Tibial nerve (tissue), 4 donors: Measurements from ENCODE around the gene OCIAD1. TPM values are rescaled to one million over a fixed set of nuclear protein-coding genes. Genes with fewer than 3 reads are reported as not detected.

Source experiments
- DNase-seq, 2 donors: peaks; one replicate each; pipeline ENCODE4 v3.0.0-alpha.2; 2019; ENCODE audit warnings: low spot score in 2 of 2
- H3K27ac ChIP-seq, 4 donors: fragments of 200-600 bp; sonication (generic) in 3 of 4; one replicate each; pipeline ENCODE4 v1.5.1; 2017 to 2019; ENCODE audit warnings: mild to moderate bottlenecking in 1 of 4
- H3K27me3 ChIP-seq, 2 donors: fragments of 200-600 bp; sonication (generic) in 1 of 2; one replicate each; pipeline versions ENCODE4 v1.5.1 to v1.6.0; 2017 to 2019
- H3K36me3 ChIP-seq, 3 donors: fragments of 200-600 bp; sonication (generic); one replicate each; pipeline ENCODE4 v1.5.1; 2018 to 2019
- H3K4me1 ChIP-seq, 4 donors: fragments of 200-600 bp; sonication (generic) in 3 of 4; one replicate each; pipeline ENCODE4 v1.5.1; 2017 to 2019
- H3K4me3 ChIP-seq, 4 donors: fragments of 200-600 bp; sonication (generic) in 3 of 4; one replicate each; pipeline ENCODE4 v1.5.1; 2017 to 2019; ENCODE audit warnings: mild to moderate bottlenecking in 1 of 4, moderate library complexity in 1 of 4
- H3K9me3 ChIP-seq, 4 donors: fragments of 200-600 bp; sonication (generic) in 3 of 4; one replicate each; pipeline ENCODE4 v1.5.1; 2017 to 2019
- EP300 ChIP-seq, 2 donors: sonication (generic); formaldehyde crosslinking; IDR thresholded peaks; one replicate each; pipeline ENCODE4 v1.6.1; 2017; ENCODE audit warnings: antibody characterized with exemption in 2 of 2, mild to moderate bottlenecking in 1 of 2
- POLR2A ChIP-seq, 2 donors: fragments of 450-650 bp; IDR thresholded peaks; one replicate each; pipeline ENCODE4 v1.6.1; 2017; ENCODE audit warnings: antibody characterized with exemption in 2 of 2, mild to moderate bottlenecking in 2 of 2, moderate library complexity in 2 of 2
- WGBS, 2 donors: methylation state at CpG; one replicate each; pipeline ENCODE4 v1.1.5; 2018; 5-methylcytosine and 5-hydroxymethylcytosine counted together
- total RNA-seq, 4 donors: library from RNA; depleted of rRNA; stranded (reverse); fragments of >200 nt; gene quantifications; one replicate each; pipeline ENCODE4 v1.1.0, GENCODE V29; 2016
- TF ChIP-seq, protein P1 (sequence below), 5 experiments: fragments of 200-600 bp in 3 of 5; fragments of 450-650 bp in 2 of 5; sonication (generic) in 3 of 5; IDR thresholded peaks; one replicate each; pipeline ENCODE4 v1.5.1; 2016 to 2019; ENCODE audit warnings: antibody characterized with exemption in 5 of 5, mild to moderate bottlenecking in 3 of 5, moderate library complexity in 2 of 5

The OCIAD1 gene
- total RNA-seq, 4 donors from 2014 or later = 85.1 to 133 (median 93.4) TPM

DNA sequence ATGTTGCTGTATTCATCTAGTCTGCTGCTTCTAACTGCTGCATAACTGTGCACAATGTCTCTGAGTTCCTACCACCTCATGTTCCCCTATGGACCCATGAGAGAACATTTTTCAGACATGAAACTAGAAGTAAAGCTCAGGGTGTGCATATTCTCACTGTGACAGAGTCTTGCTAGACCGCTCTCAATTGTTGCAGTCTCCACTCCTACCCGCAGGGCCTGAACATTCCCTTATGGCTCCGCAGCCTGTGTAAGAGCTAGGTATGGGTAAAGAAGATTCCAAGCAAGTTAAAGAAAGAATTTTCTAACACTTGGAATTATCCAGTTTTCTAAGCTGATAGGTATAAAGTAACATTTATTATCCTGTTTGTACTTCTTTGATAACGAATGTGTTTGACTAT is 70.3 kb downstream of the OCIAD1 start:
- WGBS, 2 donors = 97 to 98% methylated on average over 4 of the region's 4 CpGs
- DNase-seq = no peak
- TF ChIP-seq EP300 (IDR thresholded peaks at IDR 0.05) = no peak
- TF ChIP-seq POLR2A (IDR thresholded peaks at IDR 0.05) = no peak
- TF ChIP-seq, protein P1, sequence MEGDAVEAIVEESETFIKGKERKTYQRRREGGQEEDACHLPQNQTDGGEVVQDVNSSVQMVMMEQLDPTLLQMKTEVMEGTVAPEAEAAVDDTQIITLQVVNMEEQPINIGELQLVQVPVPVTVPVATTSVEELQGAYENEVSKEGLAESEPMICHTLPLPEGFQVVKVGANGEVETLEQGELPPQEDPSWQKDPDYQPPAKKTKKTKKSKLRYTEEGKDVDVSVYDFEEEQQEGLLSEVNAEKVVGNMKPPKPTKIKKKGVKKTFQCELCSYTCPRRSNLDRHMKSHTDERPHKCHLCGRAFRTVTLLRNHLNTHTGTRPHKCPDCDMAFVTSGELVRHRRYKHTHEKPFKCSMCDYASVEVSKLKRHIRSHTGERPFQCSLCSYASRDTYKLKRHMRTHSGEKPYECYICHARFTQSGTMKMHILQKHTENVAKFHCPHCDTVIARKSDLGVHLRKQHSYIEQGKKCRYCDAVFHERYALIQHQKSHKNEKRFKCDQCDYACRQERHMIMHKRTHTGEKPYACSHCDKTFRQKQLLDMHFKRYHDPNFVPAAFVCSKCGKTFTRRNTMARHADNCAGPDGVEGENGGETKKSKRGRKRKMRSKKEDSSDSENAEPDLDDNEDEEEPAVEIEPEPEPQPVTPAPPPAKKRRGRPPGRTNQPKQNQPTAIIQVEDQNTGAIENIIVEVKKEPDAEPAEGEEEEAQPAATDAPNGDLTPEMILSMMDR (IDR thresholded peaks at IDR 0.05) = no peak
- Histone ChIP-seq H3K27me3 (peaks cover 0 to 5% of the 10 kb centered on the region in 2 donors), H3K9me3 (no peaks in the 10 kb centered on the region), H3K27ac (no peak overlapping the region), H3K36me3 (no peaks in the 10 kb centered on the region), H3K4me1 (peaks cover 0 to 6% (median 3%) of the 10 kb centered on the region in 4 donors), H3K4me3 (no peak overlapping the region)

DNA sequence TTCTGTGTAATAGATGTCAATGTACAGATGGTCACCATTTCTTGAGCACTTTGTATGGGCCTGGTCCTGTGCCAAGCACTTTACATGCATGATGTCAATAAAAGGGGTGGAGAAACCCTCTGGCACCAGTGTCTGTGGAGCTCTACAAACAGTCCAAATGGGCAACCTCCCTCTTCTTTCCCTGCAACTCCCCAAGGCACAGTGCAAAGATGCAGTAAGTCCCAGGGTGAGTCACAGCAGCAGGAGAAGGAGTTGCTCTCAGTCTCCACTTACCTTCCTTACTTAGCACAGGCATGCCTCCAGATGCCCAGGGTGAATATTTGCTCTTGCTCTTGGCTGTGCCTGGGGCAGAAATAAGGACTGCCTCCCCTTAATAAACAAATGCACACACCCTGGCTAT is 71.4 kb downstream of the OCIAD1 start:
- H3K9me3 ChIP-seq = no peaks in the 10 kb centered on the region
- no peak for DNase-seq
- no peak overlapping the region for H3K4me3 ChIP-seq
- H3K27ac ChIP-seq = no peak overlapping the region
- H3K4me1 ChIP-seq = peaks cover 0 to 9% (median 6%) of the 10 kb centered on the region in 4 donors
- TF ChIP-seq, protein P1 (IDR thresholded peaks at IDR 0.05) = no peak
- no peak for TF ChIP-seq EP300 (IDR thresholded peaks at IDR 0.05)
- TF ChIP-seq POLR2A (IDR thresholded peaks at IDR 0.05) = no peak
- no peaks in the 10 kb centered on the region for H3K36me3 ChIP-seq
- peaks cover 0 to 8% of the 10 kb centered on the region in 2 donors for H3K27me3 ChIP-seq

- TF ChIP-seq POLR2A (IDR thresholded peaks at IDR 0.05) = no peak
- TF ChIP-seq, protein P1 (IDR thresholded peaks at IDR 0.05) = no peak
- TF ChIP-seq EP300 (IDR thresholded peaks at IDR 0.05) = no peak
- Histone ChIP-seq H3K36me3 (no peaks in the 10 kb centered on the region), H3K4me1 (peaks cover 0 to 9% (median 6%) of the 10 kb centered on the region in 4 donors), H3K27ac (no peak overlapping the region), H3K27me3 (peaks cover 0 to 8% of the 10 kb centered on the region in 2 donors), H3K4me3 (no peak overlapping the region), H3K9me3 (no peaks in the 10 kb centered on the region)
- DNase-seq = no peak
- 95 to 98% methylated on average over 4 of the region's 4 CpGs for WGBS, 2 donors
Measured at GRCh38 chr4:48904101-48904500, 73.2 kb downstream of the OCIAD1 start.

DNA sequence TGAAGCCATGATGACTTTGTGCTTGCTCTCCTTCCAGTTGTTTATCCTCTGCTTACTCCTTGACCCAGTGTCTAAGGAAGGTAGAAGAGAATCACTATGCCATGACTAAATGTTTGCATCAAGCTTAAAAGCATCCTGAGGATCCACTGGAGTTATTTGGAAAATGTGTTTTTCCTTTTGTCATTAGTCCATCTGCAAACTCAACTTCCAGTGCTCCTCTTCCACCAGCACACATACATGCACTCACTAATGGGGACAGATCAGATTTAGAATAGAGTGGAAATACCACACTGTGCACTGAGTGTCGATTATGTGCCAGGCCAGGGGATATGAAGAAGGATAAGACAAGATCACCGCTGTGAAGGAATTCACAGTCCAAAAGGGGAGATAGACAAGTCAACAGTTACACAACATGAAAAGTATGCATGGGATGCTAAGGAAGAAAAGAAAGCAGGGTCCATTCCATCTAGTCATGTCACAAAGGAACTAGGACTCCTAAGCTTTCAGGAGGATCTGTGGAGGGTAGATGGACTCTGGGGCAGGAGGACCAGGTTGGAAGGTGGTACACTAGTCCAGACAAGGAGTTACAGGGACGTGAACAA is 73.8 kb downstream of the OCIAD1 start:
- WGBS, 2 donors = 89 to 94% methylated on average over 3 of the region's 3 CpGs
- TF ChIP-seq POLR2A (IDR thresholded peaks at IDR 0.05) (no peak), EP300 (IDR thresholded peaks at IDR 0.05) (no peak)
- TF ChIP-seq, protein P1 (IDR thresholded peaks at IDR 0.05) = no peak

GRCh38 chr4:48905363-48906015 is 74.6 kb downstream of the OCIAD1 start:
- H3K27ac ChIP-seq = no peak overlapping the region
- no peak for DNase-seq
- TF ChIP-seq EP300 (IDR thresholded peaks at IDR 0.05) (no peak), POLR2A (IDR thresholded peaks at IDR 0.05) (no peak)
- TF ChIP-seq, protein P1 (IDR thresholded peaks at IDR 0.05) = no peak
- peaks cover 0 to 8% of the 10 kb centered on the region in 2 donors for H3K27me3 ChIP-seq
- peak overlapping the region in 2 of 4 donors; percentile 55 to 59 for H3K4me3 ChIP-seq
- H3K4me1 ChIP-seq = peaks cover 0 to 9% (median 4%) of the 10 kb centered on the region in 4 donors
- no peaks in the 10 kb centered on the region for H3K9me3 ChIP-seq
- WGBS, 2 donors = 83 to 84% methylated on average over 9 of the region's 9 CpGs
- H3K36me3 ChIP-seq = no peaks in the 10 kb centered on the region

More for the DNA sequence above, 73.8 kb downstream of the OCIAD1 start:
- Histone ChIP-seq H3K4me3 (no peak overlapping the region), H3K27me3 (peaks cover 0 to 8% of the 10 kb centered on the region in 2 donors), H3K4me1 (peaks cover 0 to 9% (median 6%) of the 10 kb centered on the region in 4 donors), H3K27ac (no peak overlapping the region), H3K9me3 (no peaks in the 10 kb centered on the region), H3K36me3 (no peaks in the 10 kb centered on the region)
- no peak for DNase-seq
